Inferior parietal cortex (tissue), 1 donor: ENCODE measurements around the gene TMEM88.
A peak's percentile ranks its signal among the peaks of the same experiment; 100 is the strongest.

Source experiments
- DNase-seq: peaks from one replicate; pipeline ENCODE4 v3.0.0-alpha.2; 2016; ENCODE audit errors: extremely low spot score

The TMEM88 gene

DNA sequence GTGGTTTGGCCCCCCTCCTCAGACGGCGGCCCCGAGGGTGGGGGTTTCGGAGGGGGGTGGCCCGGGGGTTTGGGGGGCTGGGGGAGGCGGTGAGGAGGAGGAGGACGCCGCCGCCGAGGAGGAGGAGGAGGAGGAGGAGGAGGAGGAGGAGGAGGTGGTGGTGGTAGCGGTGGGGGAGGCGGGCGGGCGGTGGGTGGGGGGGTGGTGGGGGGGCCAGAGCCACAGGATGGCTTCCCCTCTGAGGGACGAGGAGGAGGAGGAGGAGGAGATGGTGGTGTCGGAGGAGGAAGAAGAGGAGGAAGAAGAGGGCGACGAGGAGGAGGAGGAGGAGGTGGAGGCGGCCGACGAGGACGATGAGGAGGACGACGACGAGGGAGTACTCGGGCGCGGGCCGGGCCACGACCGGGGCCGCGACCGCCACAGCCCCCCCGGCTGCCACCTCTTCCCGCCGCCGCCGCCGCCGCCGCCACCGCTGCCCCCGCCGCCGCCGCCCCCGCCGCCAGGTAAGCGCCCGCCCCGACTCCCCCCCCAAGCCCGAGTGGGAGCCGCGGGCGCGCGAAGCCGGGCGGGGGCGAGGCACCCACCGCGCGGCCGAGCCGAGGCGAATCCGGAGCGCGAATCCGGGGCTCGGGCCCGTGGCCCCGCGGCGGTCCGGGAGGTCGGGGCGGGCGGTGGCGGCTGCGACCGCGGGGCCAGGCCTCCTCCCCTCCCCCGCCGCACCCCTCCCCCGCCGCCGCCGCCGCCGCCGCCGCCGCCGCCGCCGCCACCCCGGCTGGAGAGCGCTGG, 29.9 kb downstream of the TMEM88 start:
- DNase-seq = no peak

GRCh38 chr17:7885367-7886226, 30.7 kb downstream of the TMEM88 start:
- DNase-seq = peak; percentile 6

DNA sequence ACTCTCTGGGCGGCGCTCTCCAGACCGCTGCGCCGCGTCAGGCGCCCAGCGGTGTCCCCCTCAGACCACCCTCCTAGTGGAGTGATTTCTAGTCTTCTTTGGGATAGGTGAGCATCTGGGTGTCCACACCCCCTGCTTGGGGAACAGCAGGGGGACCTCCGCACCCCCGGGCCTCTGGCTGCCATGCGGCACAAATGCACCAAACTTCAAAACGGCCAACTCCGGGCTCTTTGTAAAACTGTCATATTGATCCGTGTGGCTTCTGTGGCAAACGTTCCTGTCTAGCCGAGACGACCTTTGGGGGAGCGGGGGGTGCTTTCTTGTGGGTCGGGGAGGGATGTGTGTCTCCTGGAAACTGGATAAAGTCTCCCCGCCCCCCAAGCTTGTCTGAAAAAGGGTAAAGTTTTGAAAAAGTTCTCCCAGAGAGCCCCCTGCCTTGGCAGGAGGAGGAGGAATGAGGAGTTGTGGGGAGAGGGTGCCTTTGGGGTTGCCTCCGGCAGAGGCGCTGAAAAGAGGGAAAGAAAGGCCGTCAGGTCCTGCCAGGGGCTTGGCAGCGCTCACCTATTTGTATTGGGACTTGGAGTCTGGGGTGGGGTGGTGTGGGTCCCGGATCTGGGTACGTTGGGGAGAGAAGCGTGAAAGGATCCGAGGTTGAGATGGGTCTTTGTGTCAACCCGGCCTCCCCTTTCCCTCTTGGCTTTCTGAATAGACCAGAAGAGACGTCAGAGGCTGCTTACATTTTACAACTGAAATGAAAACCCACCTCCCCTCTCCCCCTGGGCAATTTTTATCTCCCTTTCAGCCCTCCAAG, 31.6 kb downstream of the TMEM88 start:
- peak; percentile 4 for DNase-seq

- peak; percentile 57 for DNase-seq
Observed at GRCh38 chr17:7887038-7887481, 32.2 kb downstream of the TMEM88 start.

GRCh38 chr17:7887482-7888183, 32.8 kb downstream of the TMEM88 start:
- peak; percentile 84 for DNase-seq

GRCh38 chr17:7888184-7888920, 33.5 kb downstream of the TMEM88 start, which contains the start of gene CHD3:
CHD3 (plus strand) TSS chr17:7888789; CDS start chr17:7889001, 212 bp downstream.
- DNase-seq = peak; percentile 28

- DNase-seq = peak; percentile 91
Observed at GRCh38 chr17:7889166-7889955, 34.5 kb downstream of the TMEM88 start.

DNA sequence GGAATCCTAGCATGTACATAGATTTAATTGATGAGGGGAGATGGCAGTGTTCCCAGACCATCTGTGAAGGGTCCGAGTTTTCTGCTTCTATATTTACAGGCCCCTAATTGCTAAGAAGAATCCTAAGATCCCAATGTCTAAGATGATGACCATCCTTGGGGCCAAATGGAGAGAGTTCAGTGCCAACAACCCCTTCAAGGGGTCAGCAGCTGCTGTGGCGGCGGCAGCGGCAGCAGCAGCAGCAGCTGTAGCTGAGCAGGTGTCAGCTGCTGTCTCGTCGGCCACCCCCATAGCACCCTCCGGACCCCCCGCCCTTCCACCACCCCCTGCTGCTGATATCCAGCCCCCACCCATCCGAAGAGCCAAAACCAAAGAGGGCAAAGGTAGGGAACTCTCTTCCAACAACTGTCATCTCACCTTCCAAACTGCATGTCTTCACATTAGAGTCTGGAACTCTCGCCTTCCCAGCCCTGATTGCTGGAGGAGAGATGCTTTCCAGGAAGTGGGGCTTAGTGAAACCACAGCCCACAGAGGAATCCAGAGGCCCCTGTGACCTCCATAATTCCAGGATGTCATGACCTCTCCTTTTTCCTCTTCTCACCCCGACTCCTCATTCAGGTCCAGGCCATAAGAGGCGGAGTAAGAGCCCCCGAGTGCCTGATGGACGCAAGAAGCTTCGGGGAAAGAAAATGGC, 38.5 kb downstream of the TMEM88 start:
- no peak for DNase-seq

- DNase-seq = no peak
Observed at GRCh38 chr17:7894226-7894625, 39.4 kb downstream of the TMEM88 start.

DNA sequence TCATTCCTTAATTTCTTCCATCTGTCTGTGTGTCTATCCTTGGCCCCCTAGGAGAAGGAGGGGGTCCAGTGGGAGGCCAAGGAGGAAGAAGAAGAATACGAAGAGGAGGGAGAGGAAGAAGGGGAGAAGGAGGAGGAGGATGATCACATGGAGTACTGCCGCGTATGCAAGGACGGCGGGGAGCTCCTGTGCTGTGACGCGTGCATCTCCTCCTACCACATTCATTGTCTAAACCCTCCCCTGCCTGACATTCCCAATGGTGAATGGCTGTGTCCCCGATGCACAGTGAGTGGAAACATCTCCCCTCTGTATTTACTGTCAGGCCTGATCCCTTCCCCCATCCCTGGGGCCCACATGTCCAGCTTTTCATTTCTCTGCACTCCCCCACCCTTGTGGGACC, 40.0 kb downstream of the TMEM88 start:
- no peak for DNase-seq

DNA sequence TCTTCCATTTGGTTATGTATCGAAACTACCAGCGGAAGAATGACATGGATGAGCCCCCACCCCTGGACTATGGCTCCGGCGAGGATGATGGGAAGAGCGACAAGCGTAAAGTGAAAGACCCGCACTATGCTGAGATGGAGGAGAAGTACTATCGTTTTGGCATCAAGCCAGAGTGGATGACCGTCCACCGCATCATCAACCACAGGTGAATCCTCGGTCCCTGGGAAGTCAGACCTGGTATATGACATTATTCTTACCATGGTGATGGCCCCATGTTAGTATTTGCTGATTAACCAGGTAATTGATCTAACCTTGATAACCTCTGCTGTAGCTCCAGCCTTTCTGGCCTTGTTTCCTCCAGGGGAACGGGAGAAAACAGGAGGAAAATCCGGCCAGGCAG, 42.2 kb downstream of the TMEM88 start:
- DNase-seq = no peak

DNA sequence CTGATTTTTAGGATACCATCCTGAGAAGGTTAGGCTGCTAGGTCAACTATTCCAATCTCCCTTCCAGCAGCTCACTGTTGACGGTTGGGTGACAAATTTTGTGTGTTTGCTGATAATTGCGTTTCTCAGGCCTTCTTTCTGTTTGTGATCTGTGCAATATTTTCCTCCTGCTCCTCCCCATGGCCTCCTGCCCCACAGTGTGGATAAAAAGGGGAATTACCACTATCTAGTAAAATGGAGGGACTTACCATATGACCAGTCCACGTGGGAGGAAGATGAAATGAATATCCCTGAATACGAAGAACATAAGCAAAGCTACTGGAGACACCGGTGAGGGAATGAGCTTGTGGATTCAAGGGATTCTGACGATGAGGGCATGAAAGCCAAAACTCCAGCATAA, 42.9 kb downstream of the TMEM88 start:
- DNase-seq = peak; percentile 68

DNA sequence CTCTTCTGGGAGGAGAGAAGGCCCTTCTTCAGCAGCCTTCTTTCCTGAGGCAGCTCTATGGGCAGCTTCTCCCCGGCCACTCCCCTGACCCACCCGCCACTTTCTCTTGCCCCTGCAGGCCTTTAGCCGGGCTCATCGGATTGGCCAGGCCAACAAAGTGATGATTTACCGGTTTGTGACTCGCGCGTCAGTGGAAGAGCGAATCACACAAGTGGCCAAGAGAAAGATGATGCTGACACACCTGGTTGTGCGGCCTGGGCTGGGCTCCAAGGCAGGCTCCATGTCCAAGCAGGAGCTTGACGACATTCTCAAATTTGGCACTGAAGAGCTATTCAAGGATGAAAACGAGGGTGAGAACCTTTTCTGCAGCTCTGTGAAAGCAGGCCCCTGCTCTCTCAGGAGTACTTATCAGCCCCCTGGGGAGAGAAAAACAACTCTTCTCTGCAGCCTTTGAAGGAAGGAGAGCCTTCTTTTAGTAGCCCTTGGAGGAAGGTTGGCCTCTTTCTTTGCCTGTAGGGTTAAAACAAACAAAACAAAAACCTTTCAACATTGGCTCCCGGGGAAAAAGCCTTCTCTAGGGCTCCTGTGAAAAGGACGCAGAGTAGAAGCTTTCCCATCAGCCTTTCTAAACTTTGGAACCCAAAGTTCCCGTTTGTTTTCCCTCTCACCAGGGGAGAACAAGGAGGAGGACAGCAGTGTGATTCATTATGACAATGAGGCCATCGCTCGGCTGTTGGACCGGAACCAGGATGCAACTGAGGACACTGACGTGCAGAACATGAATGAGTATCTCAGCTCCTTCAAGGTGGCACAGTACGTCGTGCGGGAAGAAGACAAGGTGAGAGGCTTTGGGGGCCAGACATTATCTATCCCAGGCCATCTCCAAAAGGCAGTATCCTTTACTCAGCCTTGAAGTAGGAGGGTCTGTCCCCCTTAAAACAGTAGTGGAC, 48.6 kb downstream of the TMEM88 start:
- no peak for DNase-seq
